ENCODE measurements around the gene FER. TPM values are rescaled to one million over a fixed set of nuclear protein-coding genes. Genes with fewer than 3 reads are reported as not detected.

The FER gene
- polyA plus RNA-seq, 1 donor (not counting 4 experiments of a cell fraction or from before 2014, with no cell fraction given), result 17.1 TPM

DNA sequence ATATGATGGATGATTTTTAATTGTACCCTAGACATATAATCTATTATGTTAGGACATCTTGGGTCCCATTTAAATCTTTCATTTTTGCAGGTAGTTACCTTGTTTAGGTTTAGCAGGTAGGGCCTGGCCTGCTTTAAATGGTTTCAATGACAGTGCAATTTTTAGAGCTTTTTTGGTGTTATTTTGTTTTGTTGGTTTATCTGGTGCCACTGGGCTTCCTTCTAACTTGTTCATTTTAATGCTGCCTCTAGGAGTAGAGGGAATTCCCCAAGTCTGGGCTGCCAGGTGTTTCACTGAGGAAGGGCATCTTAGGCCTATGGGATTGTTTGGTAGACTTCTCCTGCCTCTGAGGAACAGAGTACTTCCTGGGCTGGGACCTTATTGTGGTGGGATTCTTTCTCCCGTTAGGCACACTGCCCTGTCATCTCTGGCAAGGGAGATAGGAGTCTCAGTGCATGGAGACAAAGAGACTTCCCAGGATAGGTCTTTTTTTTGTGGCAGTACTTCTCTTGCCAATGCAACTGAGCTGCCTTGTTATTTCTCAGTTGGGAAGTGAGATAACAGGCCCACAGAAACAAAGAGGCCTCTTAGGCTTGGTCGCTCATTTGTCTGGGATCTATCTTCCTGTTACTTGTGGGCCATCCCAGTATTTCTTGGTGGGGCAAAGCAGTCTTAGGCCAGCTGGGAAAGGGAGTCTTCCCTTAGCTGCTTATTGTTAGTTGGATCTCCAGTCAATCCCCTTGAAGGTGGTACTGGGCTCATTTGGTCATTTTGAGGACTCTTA lies 282.9 kb downstream of the FER start:
- H2AFZ ChIP-seq (ENCODE audit: control insufficient read depth, low read length), result no peak overlapping the region
- no peaks in the 10 kb centered on the region for H3K9me1 ChIP-seq (ENCODE audit: control insufficient read depth, extremely low read depth, insufficient read depth, low read length)
- no peak for FAIRE-seq
- no peak for TF ChIP-seq EZH2 (IDR thresholded peaks at IDR 0.05; ENCODE audit: low read length)
- TF ChIP-seq, protein P1, sequence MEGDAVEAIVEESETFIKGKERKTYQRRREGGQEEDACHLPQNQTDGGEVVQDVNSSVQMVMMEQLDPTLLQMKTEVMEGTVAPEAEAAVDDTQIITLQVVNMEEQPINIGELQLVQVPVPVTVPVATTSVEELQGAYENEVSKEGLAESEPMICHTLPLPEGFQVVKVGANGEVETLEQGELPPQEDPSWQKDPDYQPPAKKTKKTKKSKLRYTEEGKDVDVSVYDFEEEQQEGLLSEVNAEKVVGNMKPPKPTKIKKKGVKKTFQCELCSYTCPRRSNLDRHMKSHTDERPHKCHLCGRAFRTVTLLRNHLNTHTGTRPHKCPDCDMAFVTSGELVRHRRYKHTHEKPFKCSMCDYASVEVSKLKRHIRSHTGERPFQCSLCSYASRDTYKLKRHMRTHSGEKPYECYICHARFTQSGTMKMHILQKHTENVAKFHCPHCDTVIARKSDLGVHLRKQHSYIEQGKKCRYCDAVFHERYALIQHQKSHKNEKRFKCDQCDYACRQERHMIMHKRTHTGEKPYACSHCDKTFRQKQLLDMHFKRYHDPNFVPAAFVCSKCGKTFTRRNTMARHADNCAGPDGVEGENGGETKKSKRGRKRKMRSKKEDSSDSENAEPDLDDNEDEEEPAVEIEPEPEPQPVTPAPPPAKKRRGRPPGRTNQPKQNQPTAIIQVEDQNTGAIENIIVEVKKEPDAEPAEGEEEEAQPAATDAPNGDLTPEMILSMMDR (optimal IDR thresholded peaks at IDR 0.05 in 1 of 3, IDR thresholded peaks at IDR 0.05 in 1 of 3, conservative IDR thresholded peaks at IDR 0.05 in 1 of 3; ENCODE audit: extremely low read depth in 1 of 3, insufficient read depth in 2 of 3, low read length in 3 of 3), result no peak
- H3K27me3 ChIP-seq (ENCODE audit: control insufficient read depth, extremely low read depth, insufficient read depth, low read length), result no peaks in the 10 kb centered on the region
- H3K9ac ChIP-seq (ENCODE audit: control insufficient read depth, extremely low read depth, insufficient read depth, low read length), result no peak overlapping the region
- dilution Hi-C loops (cut with MboI; ENCODE audit: extremely low pct_ligation_motif_present, low sequenced_read_pairs), result no loop called here
- H3K4me3 ChIP-seq (ENCODE audit: control insufficient read depth in 2 of 3, extremely low read depth in 1 of 3, insufficient read depth in 2 of 3, low read depth in 1 of 3, low read length in 3 of 3), result no peak overlapping the region
- no peak for DNase-seq (ENCODE audit: low read depth, low spot score)
- H3K4me1 ChIP-seq (ENCODE audit: control insufficient read depth, extremely low read depth, insufficient read depth, low read length), result no peaks in the 10 kb centered on the region
- no peaks in the 10 kb centered on the region for H3K79me2 ChIP-seq (ENCODE audit: control insufficient read depth, insufficient read depth, low read length)
- no peaks in the 10 kb centered on the region for H3K36me3 ChIP-seq (ENCODE audit: control insufficient read depth in 2 of 2, extremely low read depth in 1 of 2, insufficient read depth in 2 of 2, low read length in 2 of 2)
- H4K20me1 ChIP-seq (ENCODE audit: control insufficient read depth, extremely low read depth, insufficient read depth, low read length), result no peaks in the 10 kb centered on the region
- no peak overlapping the region for H3K27ac ChIP-seq (ENCODE audit: control insufficient read depth, insufficient read depth, low read length)
- no peak overlapping the region for H3K4me2 ChIP-seq (ENCODE audit: control insufficient read depth, extremely low read depth, insufficient read depth, low read depth, low read length)
- H3K9me3 ChIP-seq (ENCODE audit: control insufficient read depth, low read depth, low read length), result no peaks in the 10 kb centered on the region

DNA sequence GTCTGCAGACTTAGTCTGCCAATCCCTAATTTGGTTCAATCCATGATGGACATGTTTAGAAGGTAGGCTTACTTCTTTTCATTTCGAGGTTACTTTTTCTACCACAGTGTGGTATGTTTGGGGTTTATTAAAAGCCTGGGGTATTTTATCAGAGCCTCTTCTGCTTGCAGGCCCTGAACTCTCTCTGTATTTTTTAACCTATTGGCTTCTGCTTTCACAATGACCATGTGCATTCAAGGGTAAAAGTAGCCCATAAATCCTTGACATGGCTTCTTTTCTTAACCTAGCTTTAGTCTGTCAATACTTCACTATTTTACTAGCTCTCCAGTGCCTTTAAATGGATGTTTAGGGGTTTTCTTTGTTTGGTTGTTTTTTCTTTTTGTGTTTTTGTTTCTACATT lies 286.6 kb downstream of the FER start:
- no peak for DNase-seq (ENCODE audit: low read depth, low spot score)

More for the DNA sequence above, 286.6 kb downstream of the FER start:
- H3K79me2 ChIP-seq (ENCODE audit: control insufficient read depth, insufficient read depth, low read length), result no peaks in the 10 kb centered on the region
- no peaks in the 10 kb centered on the region for H3K36me3 ChIP-seq (ENCODE audit: control insufficient read depth in 2 of 2, extremely low read depth in 1 of 2, insufficient read depth in 2 of 2, low read length in 2 of 2)
- dilution Hi-C loops (cut with MboI; ENCODE audit: extremely low pct_ligation_motif_present, low sequenced_read_pairs), result no loop called here
- H3K4me3 ChIP-seq (ENCODE audit: control insufficient read depth in 2 of 3, extremely low read depth in 1 of 3, insufficient read depth in 2 of 3, low read depth in 1 of 3, low read length in 3 of 3), result no peak overlapping the region
- H4K20me1 ChIP-seq (ENCODE audit: control insufficient read depth, extremely low read depth, insufficient read depth, low read length), result no peaks in the 10 kb centered on the region
- H3K9me3 ChIP-seq (ENCODE audit: control insufficient read depth, low read depth, low read length), result no peaks in the 10 kb centered on the region
- H2AFZ ChIP-seq (ENCODE audit: control insufficient read depth, low read length), result no peak overlapping the region
- H3K9ac ChIP-seq (ENCODE audit: control insufficient read depth, extremely low read depth, insufficient read depth, low read length), result no peak overlapping the region
- no peaks in the 10 kb centered on the region for H3K4me1 ChIP-seq (ENCODE audit: control insufficient read depth, extremely low read depth, insufficient read depth, low read length)
- no peaks in the 10 kb centered on the region for H3K9me1 ChIP-seq (ENCODE audit: control insufficient read depth, extremely low read depth, insufficient read depth, low read length)
- H3K27ac ChIP-seq (ENCODE audit: control insufficient read depth, insufficient read depth, low read length), result no peak overlapping the region
- FAIRE-seq, result no peak
- no peaks in the 10 kb centered on the region for H3K27me3 ChIP-seq (ENCODE audit: control insufficient read depth, extremely low read depth, insufficient read depth, low read length)
- no peak overlapping the region for H3K4me2 ChIP-seq (ENCODE audit: control insufficient read depth, extremely low read depth, insufficient read depth, low read depth, low read length)
- TF ChIP-seq, protein P1 (optimal IDR thresholded peaks at IDR 0.05 in 1 of 3, IDR thresholded peaks at IDR 0.05 in 1 of 3, conservative IDR thresholded peaks at IDR 0.05 in 1 of 3; ENCODE audit: extremely low read depth in 1 of 3, insufficient read depth in 2 of 3, low read length in 3 of 3), result no peak
- TF ChIP-seq EZH2 (IDR thresholded peaks at IDR 0.05; ENCODE audit: low read length), result no peak

All from keratinocyte (primary cell).